Esophagus squamous epithelium (tissue), 4 donors: ENCODE data around the gene EFCAB5.

Source experiments
- CTCF ChIP-seq, 6 experiments: fragments of 450-650 bp in 4 of 6; fragments of 200-600 bp in 2 of 6; sonication (generic) in 2 of 6; IDR thresholded peaks; one replicate each; pipeline ENCODE4 v1.5.1; 2016 to 2019; ENCODE audit warnings: antibody characterized with exemption in 6 of 6, mild to moderate bottlenecking in 4 of 6, moderate library complexity in 4 of 6
- POLR2A ChIP-seq, 4 donors: fragments of 450-650 bp; IDR thresholded peaks; one replicate each; pipeline ENCODE4 v1.6.1; 2017; ENCODE audit warnings: antibody characterized with exemption in 4 of 4, mild to moderate bottlenecking in 4 of 4, moderate library complexity in 3 of 4

GRCh38 chr17:29927546-29927945 lies 13.9 kb upstream of the EFCAB5 start:
- TF ChIP-seq CTCF (IDR thresholded peaks at IDR 0.05) (no peak), POLR2A (IDR thresholded peaks at IDR 0.05) (no peak)
